Retinal pigment epithelial cell (primary cell): ENCODE results near the gene GPD2.

Experiments used
- DNase-seq: peaks from one replicate; pipeline ENCODE4 v3.0.0-alpha.2; 2010; ENCODE audit warnings: low read depth
- H3K4me3 ChIP-seq: 2 replicates; pipeline ENCODE4 v1.5.1; 2011; ENCODE audit warnings: mild to moderate bottlenecking, low read length, control low read depth, moderate library complexity
- TF ChIP-seq, protein P1 (sequence below): conservative IDR thresholded peaks from 2 replicates; pipeline ENCODE4 v1.5.1; 2011; ENCODE audit warnings: low read depth, low read length, control low read depth, inconsistent platforms

GPD2 gene

DNA sequence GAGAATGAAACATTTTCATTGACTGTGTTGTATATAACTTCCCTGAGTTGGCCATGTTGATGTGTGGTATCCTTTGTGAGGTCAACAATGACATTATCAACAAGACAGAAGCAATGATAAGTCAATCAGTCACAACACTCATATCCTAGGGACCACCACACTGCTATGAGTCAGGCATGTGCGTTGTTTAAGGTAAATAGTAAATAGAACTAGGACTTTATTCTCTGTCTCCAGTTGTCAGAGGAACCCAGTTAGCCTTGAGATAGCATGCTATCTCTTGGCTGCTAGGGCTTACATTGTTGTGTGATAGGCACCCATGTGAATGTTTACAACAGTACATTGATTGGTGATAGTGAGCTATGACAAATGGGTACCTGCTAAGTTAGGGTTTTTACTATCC lies 37.3 kb downstream of the GPD2 start:
- H3K4me3 ChIP-seq: no peak overlapping the region
- DNase-seq: no peak

GRCh38 chr2:156474401-156474800 lies 38.2 kb downstream of the GPD2 start:
- DNase-seq: no peak
- TF ChIP-seq, protein P1, sequence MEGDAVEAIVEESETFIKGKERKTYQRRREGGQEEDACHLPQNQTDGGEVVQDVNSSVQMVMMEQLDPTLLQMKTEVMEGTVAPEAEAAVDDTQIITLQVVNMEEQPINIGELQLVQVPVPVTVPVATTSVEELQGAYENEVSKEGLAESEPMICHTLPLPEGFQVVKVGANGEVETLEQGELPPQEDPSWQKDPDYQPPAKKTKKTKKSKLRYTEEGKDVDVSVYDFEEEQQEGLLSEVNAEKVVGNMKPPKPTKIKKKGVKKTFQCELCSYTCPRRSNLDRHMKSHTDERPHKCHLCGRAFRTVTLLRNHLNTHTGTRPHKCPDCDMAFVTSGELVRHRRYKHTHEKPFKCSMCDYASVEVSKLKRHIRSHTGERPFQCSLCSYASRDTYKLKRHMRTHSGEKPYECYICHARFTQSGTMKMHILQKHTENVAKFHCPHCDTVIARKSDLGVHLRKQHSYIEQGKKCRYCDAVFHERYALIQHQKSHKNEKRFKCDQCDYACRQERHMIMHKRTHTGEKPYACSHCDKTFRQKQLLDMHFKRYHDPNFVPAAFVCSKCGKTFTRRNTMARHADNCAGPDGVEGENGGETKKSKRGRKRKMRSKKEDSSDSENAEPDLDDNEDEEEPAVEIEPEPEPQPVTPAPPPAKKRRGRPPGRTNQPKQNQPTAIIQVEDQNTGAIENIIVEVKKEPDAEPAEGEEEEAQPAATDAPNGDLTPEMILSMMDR: no peak
- no peak overlapping the region for H3K4me3 ChIP-seq

More for the DNA sequence above, 37.3 kb downstream of the GPD2 start:
- TF ChIP-seq, protein P1: no peak

DNA sequence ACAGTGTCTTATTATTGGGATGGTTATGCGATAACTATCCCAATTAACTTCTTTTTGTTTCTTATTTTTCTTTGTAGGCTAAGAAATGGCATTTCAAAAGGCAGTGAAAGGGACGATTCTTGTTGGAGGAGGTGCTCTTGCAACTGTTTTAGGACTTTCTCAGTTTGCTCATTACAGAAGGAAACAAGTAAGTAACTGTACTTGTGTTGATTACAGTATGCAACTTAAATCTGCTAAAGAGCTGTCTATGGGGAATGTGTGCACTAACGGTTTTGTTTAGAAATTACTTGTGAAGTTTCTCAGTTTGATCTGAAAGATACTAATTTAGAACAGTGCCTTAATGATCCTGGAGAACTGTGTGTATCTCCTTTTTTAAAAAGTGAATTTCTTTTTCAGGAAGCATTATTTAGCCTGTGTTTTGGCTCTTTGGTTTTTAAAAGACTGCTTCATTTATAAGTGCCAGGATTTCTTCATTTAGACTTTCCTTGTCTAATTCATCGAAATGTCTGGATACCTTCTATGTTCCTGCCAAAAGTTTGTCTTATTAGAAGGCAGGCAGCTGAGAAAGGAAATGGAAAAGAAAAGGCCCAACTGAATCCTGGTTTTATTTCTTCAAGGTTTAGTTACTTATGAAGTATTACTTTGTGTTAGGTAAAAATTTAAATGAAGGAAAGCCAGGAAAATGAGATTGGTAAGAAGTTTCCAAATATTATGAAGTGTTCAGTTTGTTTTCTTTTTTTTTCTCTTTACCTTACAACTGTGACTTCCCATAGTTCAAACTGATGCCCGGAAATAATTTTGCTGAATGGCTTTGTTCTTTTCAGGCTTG lies 40.1 kb downstream of the GPD2 start:
- DNase-seq: no peak
- H3K4me3 ChIP-seq: no peak overlapping the region
- TF ChIP-seq, protein P1: no peak

DNA sequence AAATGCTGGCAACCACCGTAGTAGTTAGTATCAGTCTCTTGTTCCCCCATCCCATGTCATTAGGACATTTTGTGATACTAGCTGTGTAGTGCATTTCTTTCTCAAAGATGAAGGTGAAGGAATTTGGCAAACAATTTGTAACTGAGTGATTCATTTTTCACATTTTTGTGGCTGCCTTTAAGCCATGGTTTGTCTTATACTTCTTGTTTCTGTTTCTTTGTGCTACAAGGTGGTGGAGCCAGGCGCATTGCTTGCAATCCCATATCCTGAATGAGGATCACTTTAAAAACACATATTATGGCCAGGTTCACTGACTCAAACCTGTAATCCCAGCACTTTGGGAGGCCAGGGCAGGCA lies 40.6 kb downstream of the GPD2 start:
- no peak overlapping the region for H3K4me3 ChIP-seq
- DNase-seq: peak; percentile 82
- TF ChIP-seq, protein P1: no peak

DNA sequence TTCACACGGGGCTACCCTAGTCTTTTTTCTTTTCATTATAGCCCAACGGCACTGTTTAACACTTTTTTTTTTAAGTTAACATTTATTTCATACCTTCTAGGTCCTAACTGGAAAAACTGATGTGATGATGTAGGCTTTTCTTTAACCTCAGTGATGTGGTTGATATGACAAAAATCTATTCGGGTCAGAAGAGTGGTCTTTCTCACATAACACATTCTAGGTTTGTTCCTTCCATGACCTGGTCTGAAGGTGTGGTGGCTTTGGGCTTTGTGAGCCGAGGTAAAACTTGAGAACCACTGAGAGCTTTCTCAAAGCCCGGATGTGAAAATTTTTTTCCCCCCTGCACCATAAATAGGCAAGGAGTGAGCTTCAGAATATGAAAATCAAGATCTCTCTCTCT lies 44.2 kb downstream of the GPD2 start:
- no peak for DNase-seq
- no peak overlapping the region for H3K4me3 ChIP-seq
- TF ChIP-seq, protein P1: no peak

- DNase-seq: no peak
- H3K4me3 ChIP-seq: no peak overlapping the region
- TF ChIP-seq, protein P1: no peak
Measured at GRCh38 chr2:156481312-156481711, 45.1 kb downstream of the GPD2 start.

GRCh38 chr2:156483741-156484173 lies 47.6 kb downstream of the GPD2 start:
- no peak overlapping the region for H3K4me3 ChIP-seq
- no peak for DNase-seq
- TF ChIP-seq, protein P1: no peak
